ENCODE results near the gene ARHGAP26.
A peak's percentile ranks its signal among the peaks of the same experiment; 100 is the strongest.

The ARHGAP26 gene

DNA sequence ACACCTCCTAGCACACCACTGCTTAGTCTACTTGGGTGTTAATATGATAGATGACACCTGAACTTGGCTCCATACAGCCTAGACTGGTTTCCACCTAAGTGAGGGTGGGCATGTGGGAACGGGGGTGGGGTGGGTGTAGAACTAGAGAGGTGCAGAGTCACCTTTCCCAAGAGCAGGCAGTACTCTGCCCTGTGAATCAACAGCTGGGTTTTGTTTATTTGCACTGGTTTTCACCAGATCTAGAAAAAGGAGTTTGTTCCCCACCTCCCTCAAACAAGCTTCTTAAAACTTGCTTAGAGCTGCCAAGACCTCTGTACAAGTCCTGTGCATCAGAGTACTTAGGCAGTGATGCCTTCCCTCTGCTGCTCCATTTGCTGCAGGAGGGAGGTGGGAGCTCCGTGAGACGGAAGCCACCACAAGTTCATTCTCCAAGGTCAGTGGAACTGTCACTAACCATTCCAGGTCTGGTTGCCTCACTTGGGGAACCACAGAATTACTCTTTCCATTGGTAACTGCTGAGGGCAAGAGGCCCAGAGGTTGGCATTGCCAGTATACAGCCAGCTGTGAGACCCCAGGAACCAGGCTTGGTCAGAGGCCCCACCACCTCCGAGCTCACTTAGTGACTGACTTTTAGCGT is 469.8 kb downstream of the ARHGAP26 start:
- ChIA-PET CTCF (interaction anchor here (0.6 kb wide), 1 partner anchor 176 kb away, joined by 4 read pairs; no protein-coding TSS in a partner anchor), POLR2A (ENCODE audit: low non-redundant PET) (interaction anchor here (0.6 kb wide), 1 partner anchor 26 kb away, joined by 3 read pairs; no protein-coding TSS in a partner anchor)
- DNase-seq (ENCODE audit: low spot score), result no peak
- TF ChIP-seq, protein P1, sequence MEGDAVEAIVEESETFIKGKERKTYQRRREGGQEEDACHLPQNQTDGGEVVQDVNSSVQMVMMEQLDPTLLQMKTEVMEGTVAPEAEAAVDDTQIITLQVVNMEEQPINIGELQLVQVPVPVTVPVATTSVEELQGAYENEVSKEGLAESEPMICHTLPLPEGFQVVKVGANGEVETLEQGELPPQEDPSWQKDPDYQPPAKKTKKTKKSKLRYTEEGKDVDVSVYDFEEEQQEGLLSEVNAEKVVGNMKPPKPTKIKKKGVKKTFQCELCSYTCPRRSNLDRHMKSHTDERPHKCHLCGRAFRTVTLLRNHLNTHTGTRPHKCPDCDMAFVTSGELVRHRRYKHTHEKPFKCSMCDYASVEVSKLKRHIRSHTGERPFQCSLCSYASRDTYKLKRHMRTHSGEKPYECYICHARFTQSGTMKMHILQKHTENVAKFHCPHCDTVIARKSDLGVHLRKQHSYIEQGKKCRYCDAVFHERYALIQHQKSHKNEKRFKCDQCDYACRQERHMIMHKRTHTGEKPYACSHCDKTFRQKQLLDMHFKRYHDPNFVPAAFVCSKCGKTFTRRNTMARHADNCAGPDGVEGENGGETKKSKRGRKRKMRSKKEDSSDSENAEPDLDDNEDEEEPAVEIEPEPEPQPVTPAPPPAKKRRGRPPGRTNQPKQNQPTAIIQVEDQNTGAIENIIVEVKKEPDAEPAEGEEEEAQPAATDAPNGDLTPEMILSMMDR (conservative IDR thresholded peaks at IDR 0.05; ENCODE audit: low read depth), result no peak
- H3K27ac ChIP-seq, result peak overlapping the region; percentile 27

DNA sequence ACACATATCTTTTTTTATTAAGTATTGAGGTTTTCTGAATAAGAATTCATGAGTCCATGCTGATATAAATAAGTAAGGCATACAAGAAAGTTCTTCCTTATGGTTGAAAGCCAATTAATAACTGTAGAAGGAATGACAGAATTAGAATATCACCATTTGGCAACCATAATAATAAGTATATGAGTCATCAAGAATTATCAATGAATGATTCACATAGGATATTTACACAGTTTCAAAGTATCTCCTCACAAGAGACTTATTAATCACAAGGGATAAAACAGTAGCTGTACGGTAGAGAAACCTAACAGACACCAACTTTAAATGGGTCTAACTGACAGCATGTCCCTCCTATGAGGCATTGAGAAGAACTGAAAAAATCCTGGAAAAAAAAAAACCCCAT is 471.7 kb downstream of the ARHGAP26 start:
- TF ChIP-seq, protein P1 (conservative IDR thresholded peaks at IDR 0.05; ENCODE audit: low read depth), result no peak
- ChIA-PET POLR2A (ENCODE audit: low non-redundant PET) (no interaction called here), CTCF (no interaction called here)
- H3K27ac ChIP-seq, result no peak overlapping the region
- peak; percentile 78 for DNase-seq (ENCODE audit: low spot score)

DNA sequence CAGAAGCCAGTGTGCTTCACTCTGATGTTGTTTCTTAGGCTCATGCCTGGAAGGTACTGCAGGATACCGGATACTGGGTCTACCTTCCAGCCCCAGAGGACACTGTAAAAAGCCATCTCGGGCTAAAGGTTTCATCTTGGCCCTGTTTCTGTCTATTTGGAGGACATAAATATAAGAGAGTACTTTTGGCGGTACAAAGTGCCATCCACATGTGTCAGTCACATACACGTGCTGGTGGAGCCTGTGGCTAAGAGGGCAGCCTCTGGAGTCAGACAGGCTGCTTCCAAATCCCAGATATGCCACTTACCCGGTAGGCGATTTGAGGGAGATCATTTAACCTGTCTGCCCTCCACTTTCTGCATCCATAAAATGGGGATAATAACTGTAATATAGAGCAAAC is 472.9 kb downstream of the ARHGAP26 start:
- TF ChIP-seq, protein P1 (conservative IDR thresholded peaks at IDR 0.05; ENCODE audit: low read depth), result no peak
- CTCF ChIA-PET, result no interaction called here
- H3K27ac ChIP-seq, result peak overlapping the region; percentile 99
- POLR2A ChIA-PET (ENCODE audit: low non-redundant PET), result no interaction called here
- no peak for DNase-seq (ENCODE audit: low spot score)

DNA sequence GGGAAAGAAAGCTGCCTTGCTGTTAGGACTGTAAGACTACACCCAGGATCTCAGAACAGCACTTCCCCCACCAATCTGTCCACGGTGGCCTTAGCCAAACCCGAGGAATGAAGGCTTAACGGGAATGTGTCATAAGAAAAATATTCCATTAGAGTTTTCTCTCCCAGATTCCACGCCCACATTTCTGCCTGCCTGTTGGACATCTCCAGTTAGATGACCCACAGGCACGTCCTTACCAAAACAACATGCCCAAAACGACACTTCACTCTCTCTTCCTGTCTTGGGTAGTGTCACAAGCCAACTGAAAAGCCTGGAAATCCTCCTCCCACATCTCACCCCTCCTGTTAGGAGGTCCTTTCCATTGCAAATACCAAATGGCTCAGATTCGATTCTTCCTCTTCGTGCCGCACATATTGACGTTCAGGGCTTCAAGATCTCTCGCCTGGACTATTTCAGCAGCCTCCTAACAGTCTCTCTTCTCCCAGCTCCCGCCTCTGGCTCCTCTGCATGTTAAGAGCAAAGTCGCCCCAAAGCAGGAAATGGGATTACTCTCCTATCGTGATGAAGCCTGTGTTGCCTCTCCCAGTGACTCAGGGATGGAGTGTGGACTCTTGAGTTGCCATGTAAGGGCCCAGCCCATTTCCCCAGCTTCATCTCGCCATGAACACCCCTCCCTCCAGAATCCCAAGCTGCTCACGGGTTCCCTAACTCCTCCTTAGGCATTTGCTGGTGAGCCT is 474.0 kb downstream of the ARHGAP26 start:
- peak; percentile 95 for DNase-seq (ENCODE audit: low spot score)
- peak overlapping the region; percentile 99 for H3K27ac ChIP-seq
- ChIA-PET CTCF (interaction anchor here (0.6 to 0.7 kb wide), 3 partner anchors 24 to 219 kb away, joined by 3 to 6 read pairs (median 4); no protein-coding TSS in a partner anchor), POLR2A (ENCODE audit: low non-redundant PET) (no interaction called here)
- TF ChIP-seq, protein P1 (conservative IDR thresholded peaks at IDR 0.05; ENCODE audit: low read depth), result no peak

DNA sequence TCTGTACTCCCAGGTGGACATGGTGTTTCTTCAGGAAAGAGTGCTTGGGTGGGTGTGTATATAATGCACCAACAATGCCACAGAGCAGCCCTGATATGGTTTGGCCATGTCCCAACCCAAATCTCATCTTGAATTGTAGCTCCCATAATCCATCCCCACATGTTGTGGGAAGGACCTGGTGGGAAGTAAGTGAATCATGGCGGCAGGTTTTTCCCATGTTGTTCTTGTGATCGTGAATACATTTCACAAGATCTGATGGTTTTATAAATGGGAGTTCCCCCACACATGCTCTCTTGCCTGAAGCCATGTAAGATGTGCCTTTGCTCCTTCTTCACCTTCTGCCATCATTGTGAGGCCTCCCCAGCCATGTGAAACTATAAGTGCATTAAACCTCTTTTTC is 474.8 kb downstream of the ARHGAP26 start:
- peak overlapping the region; percentile 99 for H3K27ac ChIP-seq
- POLR2A ChIA-PET (ENCODE audit: low non-redundant PET), result no interaction called here
- CTCF ChIA-PET, result no interaction called here
- TF ChIP-seq, protein P1 (conservative IDR thresholded peaks at IDR 0.05; ENCODE audit: low read depth), result no peak
- DNase-seq (ENCODE audit: low spot score), result no peak

DNA sequence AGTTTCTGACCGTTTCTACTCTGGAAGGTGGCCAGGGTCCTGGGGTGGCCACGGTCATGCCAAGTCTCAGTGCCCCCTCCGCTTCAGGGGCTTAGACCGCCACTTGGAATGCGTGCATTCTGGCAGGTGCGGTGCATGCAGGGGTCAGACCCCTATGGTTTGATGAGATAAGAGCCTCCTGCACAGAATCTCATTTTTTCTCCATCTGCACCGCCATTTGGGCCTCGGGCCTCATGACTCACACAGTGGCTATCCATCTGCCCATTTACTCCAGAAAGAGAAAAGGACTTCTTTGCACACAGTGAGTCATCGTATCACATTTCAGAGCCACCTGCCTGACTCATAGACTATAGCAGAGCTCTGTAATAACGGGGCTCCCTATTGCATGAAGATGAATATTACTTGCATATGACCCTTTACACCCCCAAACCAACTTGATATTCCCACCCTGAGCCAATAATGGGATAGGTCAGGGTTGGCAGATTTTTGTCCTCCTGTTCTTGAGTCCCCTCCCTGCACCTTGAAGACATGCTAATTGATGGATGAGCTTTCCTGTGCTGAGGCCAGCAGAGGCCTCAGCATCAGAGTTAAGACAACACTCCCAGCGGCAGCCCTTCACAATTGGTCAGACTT is 475.9 kb downstream of the ARHGAP26 start:
- TF ChIP-seq, protein P1 (conservative IDR thresholded peaks at IDR 0.05; ENCODE audit: low read depth), result no peak
- CTCF ChIA-PET, result no interaction called here
- POLR2A ChIA-PET (ENCODE audit: low non-redundant PET), result no interaction called here
- DNase-seq (ENCODE audit: low spot score), result peak; percentile 99
- H3K27ac ChIP-seq, result peak overlapping the region; percentile 99
